ENCODE data around the gene KIF26B.

The KIF26B gene

GRCh38 chr1:245209658-245210435, 55.1 kb downstream of the KIF26B start:
- no peak for DNase-seq (ENCODE audit: low read depth in 2 of 2)

GRCh38 chr1:245211035-245211749, 56.4 kb downstream of the KIF26B start:
- DNase-seq (ENCODE audit: low read depth in 2 of 2), result no peak

GRCh38 chr1:245211761-245212160, 57.0 kb downstream of the KIF26B start:
- DNase-seq (ENCODE audit: low read depth in 2 of 2), result no peak

GRCh38 chr1:245212221-245212710, 57.5 kb downstream of the KIF26B start:
- DNase-seq (ENCODE audit: low read depth in 2 of 2), result no peak

GRCh38 chr1:245213066-245213831, 58.5 kb downstream of the KIF26B start:
- no peak for DNase-seq (ENCODE audit: low read depth in 2 of 2)

GRCh38 chr1:245215071-245215470, 60.3 kb downstream of the KIF26B start:
- no peak for DNase-seq (ENCODE audit: low read depth in 2 of 2)

GRCh38 chr1:245216366-245217115, 61.8 kb downstream of the KIF26B start:
- DNase-seq (ENCODE audit: low read depth in 2 of 2), result no peak

GRCh38 chr1:245217853-245218608, 63.2 kb downstream of the KIF26B start:
- no peak for DNase-seq (ENCODE audit: low read depth in 2 of 2)

- DNase-seq (ENCODE audit: low read depth in 2 of 2), result no peak
Observed at GRCh38 chr1:245220381-245220985, 65.7 kb downstream of the KIF26B start.

GRCh38 chr1:245221805-245222204, 67.0 kb downstream of the KIF26B start:
- no peak for DNase-seq (ENCODE audit: low read depth in 2 of 2)

- DNase-seq (ENCODE audit: low read depth in 2 of 2), result no peak
Observed at GRCh38 chr1:245222931-245223595, 68.3 kb downstream of the KIF26B start.

GRCh38 chr1:245225322-245226202, 70.8 kb downstream of the KIF26B start:
- no peak for DNase-seq (ENCODE audit: low read depth in 2 of 2)

- no peak for DNase-seq (ENCODE audit: low read depth in 2 of 2)
Observed at GRCh38 chr1:245226203-245226499, 71.4 kb downstream of the KIF26B start.

- DNase-seq (ENCODE audit: low read depth in 2 of 2), result no peak
Observed at GRCh38 chr1:245229051-245229450, 74.3 kb downstream of the KIF26B start.

GRCh38 chr1:245232931-245233330, 78.1 kb downstream of the KIF26B start:
- no peak for DNase-seq (ENCODE audit: low read depth in 2 of 2)

- DNase-seq (ENCODE audit: low read depth in 2 of 2), result no peak
Observed at GRCh38 chr1:245234217-245235081, 79.7 kb downstream of the KIF26B start.

GRCh38 chr1:245235156-245235555, 80.4 kb downstream of the KIF26B start:
- DNase-seq (ENCODE audit: low read depth in 2 of 2), result no peak

- no peak for DNase-seq (ENCODE audit: low read depth in 2 of 2)
Observed at GRCh38 chr1:245240648-245241165, 85.9 kb downstream of the KIF26B start.

Measured in stimulated activated CD8-positive, alpha-beta memory T cell treated with anti-CD3 and anti-CD28 coated beads, Interleukin-15, amount 100 ng/mL, for 48 hours (primary cell).